ENCODE measurements around the gene PHKA1.
"Not testable (repeated sequence)": the region's sequence is repeated elsewhere in the genome, so short reads cannot be mapped to it uniquely, and the experiment has no call there.

The PHKA1 gene

GRCh38 chrX:72713599-72714477 lies at the start of gene PHKA1:
TSS of gene PHKA1 (minus strand) at chrX:72714306. CDS start at chrX:72713880, 426 bp downstream.
- DNase-seq: not testable (repeated sequence)

GRCh38 chrX:72760454-72760853 lies 46.3 kb upstream of the PHKA1 start:
- DNase-seq: not testable (repeated sequence)

GRCh38 chrX:72748545-72748944 lies 34.4 kb upstream of the PHKA1 start:
- DNase-seq: not testable (repeated sequence)

GRCh38 chrX:72745546-72745945 lies 31.4 kb upstream of the PHKA1 start:
- DNase-seq: not testable (repeated sequence)

GRCh38 chrX:72735561-72735960 lies 21.5 kb upstream of the PHKA1 start:
- no peak for DNase-seq

- not testable (repeated sequence) for DNase-seq
Measured at GRCh38 chrX:72733636-72734035, 19.5 kb upstream of the PHKA1 start.

GRCh38 chrX:72727846-72728245 lies 13.7 kb upstream of the PHKA1 start:
- no peak for DNase-seq

GRCh38 chrX:72716766-72717165 lies 2.7 kb upstream of the PHKA1 start:
- no peak for DNase-seq

- DNase-seq: no peak
Measured at GRCh38 chrX:72715546-72715945, 1.4 kb upstream of the PHKA1 start.

GRCh38 chrX:72714478-72714916 lies 391 bp upstream of the PHKA1 start:
- DNase-seq: peak; percentile 37

- no peak for DNase-seq
Measured at GRCh38 chrX:72713130-72713529, 976 bp downstream of the PHKA1 start.

- DNase-seq: no peak
Measured at GRCh38 chrX:72712094-72712755, 1.9 kb downstream of the PHKA1 start.

GRCh38 chrX:72705814-72706213 lies 8.3 kb downstream of the PHKA1 start:
- no peak for DNase-seq

- no peak for DNase-seq
Measured at GRCh38 chrX:72705111-72705510, 9.0 kb downstream of the PHKA1 start.

- DNase-seq: no peak
Measured at GRCh38 chrX:72694170-72694569, 19.9 kb downstream of the PHKA1 start.

GRCh38 chrX:72693477-72693876 lies 20.6 kb downstream of the PHKA1 start:
- no peak for DNase-seq

- no peak for DNase-seq
Measured at GRCh38 chrX:72687396-72687795, 26.7 kb downstream of the PHKA1 start.

- DNase-seq: peak; percentile 29
Measured at GRCh38 chrX:72685810-72686456, 28.2 kb downstream of the PHKA1 start.

GRCh38 chrX:72685018-72685417 lies 29.1 kb downstream of the PHKA1 start:
- no peak for DNase-seq

- no peak for DNase-seq
Measured at GRCh38 chrX:72683631-72684030, 30.5 kb downstream of the PHKA1 start.

GRCh38 chrX:72676465-72676864 lies 37.6 kb downstream of the PHKA1 start:
- no peak for DNase-seq

GRCh38 chrX:72673951-72674350 lies 40.2 kb downstream of the PHKA1 start:
- not testable (repeated sequence) for DNase-seq

GRCh38 chrX:72669508-72669907 lies 44.6 kb downstream of the PHKA1 start:
- not testable (repeated sequence) for DNase-seq

GRCh38 chrX:72666451-72666850 lies 47.7 kb downstream of the PHKA1 start:
- DNase-seq: no peak
